SK-N-SH (cell line): Measurements from ENCODE around the gene RHCE. TPM values are rescaled to one million over a fixed set of nuclear protein-coding genes. Genes with fewer than 3 reads are reported as not detected.
"Not testable (repeated sequence)": the region's sequence is repeated elsewhere in the genome, so short reads cannot be mapped to it uniquely, and the experiment has no call there.

Source experiments
- CTCF ChIA-PET: fragments of 300-600, 350-600 bp; formaldehyde crosslinking; extraction: SDS; loops from one replicate; lab custom pipeline; 2021; lab: Yijun Ruan, JAX
- POLR2A ChIA-PET: fragments of 350-600 bp; sonication (Branson Sonifier 250); formaldehyde crosslinking; extraction: SDS; loops from one replicate; lab custom pipeline; 2020; ENCODE audit warnings: antibody characterized with exemption, inconsistent platforms; lab: Yijun Ruan, JAX
- DNase-seq: peaks from one replicate; pipeline ENCODE4 v3.0.0; 2012
- H2AFZ ChIP-seq: fragments of 200-600 bp; sonication (generic); 2 replicates; pipeline ENCODE4 v1.8.1; 2016; ENCODE audit warnings: antibody characterized with exemption, mild to moderate bottlenecking, low read depth
- H3F3A ChIP-seq: fragments of 200-600 bp; sonication (generic); replicated peaks from 2 replicates; pipeline ENCODE3; 2016; ENCODE audit warnings: antibody characterized with exemption, mild to moderate bottlenecking; ENCODE audit not compliant: insufficient read depth
- H3K27ac ChIP-seq, 2 experiments: fragments of 200-500 bp in 1 of 2; fragments of 200-600 bp in 1 of 2; sonication (Bioruptor generic) in 1 of 2; sonication (generic), shearing (Covaris generic) in 1 of 2; 2 replicates each; pipeline versions ENCODE4 v1.5.1 to v1.6.1; 2014 to 2016; ENCODE audit warnings: low read depth in 2 of 2, inconsistent platforms in 1 of 2, low read length in 1 of 2, mild to moderate bottlenecking in 1 of 2, mixed read lengths in 1 of 2
- H3K27me3 ChIP-seq: fragments of 200-600 bp; sonication (generic), shearing (Covaris generic); 2 replicates; pipeline ENCODE4 v1.6.1; 2016; ENCODE audit warnings: mixed run types; ENCODE audit not compliant: insufficient read depth
- H3K36me3 ChIP-seq, 2 experiments: fragments of 200-500 bp in 1 of 2; fragments of 200-600 bp in 1 of 2; sonication (Bioruptor generic) in 1 of 2; sonication (generic) in 1 of 2; replicated peaks in 1 of 2; 2 replicates each; pipeline versions ENCODE3 to v1.5.1; 2014 to 2016; ENCODE audit warnings: low read length in 1 of 2, mild to moderate bottlenecking in 1 of 2; ENCODE audit not compliant: insufficient read depth in 2 of 2, control insufficient read depth in 1 of 2
- H3K4me1 ChIP-seq, 2 experiments: fragments of 200-500 bp in 1 of 2; fragments of 200-600 bp in 1 of 2; sonication (Bioruptor generic) in 1 of 2; sonication (generic), shearing (Covaris generic) in 1 of 2; 2 replicates each; pipeline versions ENCODE4 v1.5.1 to v1.6.1; 2014 to 2016; ENCODE audit warnings: low read depth in 1 of 2, low read length in 1 of 2, mixed run types in 1 of 2; ENCODE audit not compliant: insufficient read depth in 2 of 2, control insufficient read depth in 1 of 2
- H3K4me2 ChIP-seq: fragments of 200-600 bp; sonication (generic), shearing (Covaris generic); 2 replicates; pipeline ENCODE4 v1.6.1; 2017; ENCODE audit warnings: mixed run types
- H3K4me3 ChIP-seq, 2 experiments: fragments of 200-500 bp in 1 of 2; fragments of 200-600 bp in 1 of 2; sonication (Bioruptor generic) in 1 of 2; sonication (generic), shearing (Covaris generic) in 1 of 2; 2 replicates each; pipeline versions ENCODE4 v1.5.1 to v1.8.1; 2014 to 2016; ENCODE audit warnings: low read depth in 2 of 2, inconsistent platforms in 1 of 2, low read length in 1 of 2, mild to moderate bottlenecking in 1 of 2, mixed read lengths in 1 of 2, moderate library complexity in 1 of 2
- H3K79me2 ChIP-seq: fragments of 200-600 bp; sonication (generic); 2 replicates; pipeline ENCODE4 v1.8.1; 2017; ENCODE audit warnings: mild to moderate bottlenecking; ENCODE audit not compliant: insufficient read depth
- H3K9ac ChIP-seq: fragments of 200-600 bp; sonication (generic); 2 replicates; pipeline ENCODE4 v1.6.1; 2017; ENCODE audit warnings: mixed run types
- H3K9me2 ChIP-seq: fragments of 200-600 bp; sonication (generic); 2 replicates; pipeline ENCODE4 v1.6.1; 2017; ENCODE audit warnings: mixed run types
- H3K9me3 ChIP-seq: fragments of 200-600 bp; sonication (generic); 2 replicates; pipeline ENCODE4 v1.6.1; 2017; ENCODE audit warnings: mixed run types, mild to moderate bottlenecking, moderate library complexity
- H4K20me1 ChIP-seq: fragments of 200-600 bp; sonication (generic); 2 replicates; pipeline ENCODE4 v1.6.1; 2017; ENCODE audit warnings: mild to moderate bottlenecking, mixed run types; ENCODE audit not compliant: insufficient read depth
- WGBS: methylation state at CpG from one replicate; pipeline ENCODE4 v1.1.6; 2017; ENCODE audit warnings: low lambda C conversion rate; 5-methylcytosine and 5-hydroxymethylcytosine counted together
- polyA plus RNA-seq, 3 experiments: library from polyadenylated mRNA; depleted of rRNA; stranded (reverse); fragments of >200 nt; gene quantifications; 2 replicates each; pipeline ENCODE4 v1.2.3, GENCODE V29; 2012

RHCE gene
- polyA plus RNA-seq, 1 of the 3 experiments (the other 2 are of a cell fraction): 0.54 TPM

GRCh38 chr1:25417280-25417679, 3.3 kb downstream of the RHCE start:
- H2AFZ ChIP-seq, H3K4me1 ChIP-seq, H3K9me3 ChIP-seq, H3K9ac ChIP-seq, H3K4me3 ChIP-seq, DNase-seq, H3K27me3 ChIP-seq, H3K9me2 ChIP-seq, H3K79me2 ChIP-seq, H3F3A ChIP-seq, H4K20me1 ChIP-seq, H3K4me2 ChIP-seq, CTCF ChIA-PET, POLR2A ChIA-PET, H3K27ac ChIP-seq, H3K36me3 ChIP-seq: not testable (repeated sequence)
- WGBS: 77% methylated on average over 4 of the region's 4 CpGs

- H3K9me3 ChIP-seq, POLR2A ChIA-PET: not testable (repeated sequence)
- WGBS: 60% methylated on average over 1 of the region's 1 CpG
Measured at GRCh38 chr1:25414578-25414977, 6.0 kb downstream of the RHCE start.

DNA sequence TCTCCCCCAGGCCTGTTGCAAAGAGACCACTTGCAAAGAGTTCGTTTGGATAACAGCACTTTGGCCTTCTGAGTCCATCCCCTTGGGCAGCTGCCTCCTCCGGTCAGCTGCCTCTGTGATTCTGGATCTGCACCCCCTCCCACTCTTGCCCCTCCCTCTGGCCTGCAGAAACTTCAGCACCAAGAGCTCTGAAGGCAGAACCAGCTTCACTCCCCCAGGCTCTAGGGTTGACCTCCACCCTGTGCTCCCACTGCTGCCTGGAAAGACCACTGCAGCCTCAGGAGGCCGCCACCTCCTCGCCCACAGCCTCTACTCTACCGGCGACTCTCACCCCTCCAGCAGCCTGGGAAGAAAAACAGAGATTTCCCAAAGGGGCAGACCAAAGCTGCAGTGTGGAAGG, 6.5 kb downstream of the RHCE start:
- DNase-seq, H3K27me3 ChIP-seq, H3K36me3 ChIP-seq, H3K9ac ChIP-seq, H3K27ac ChIP-seq, H3F3A ChIP-seq, CTCF ChIA-PET, H3K9me3 ChIP-seq, H2AFZ ChIP-seq, H3K79me2 ChIP-seq, H3K4me2 ChIP-seq, H3K4me1 ChIP-seq, H3K4me3 ChIP-seq, POLR2A ChIA-PET, H3K9me2 ChIP-seq, H4K20me1 ChIP-seq: not testable (repeated sequence)
- 100% methylated on average over 1 of the region's 6 CpGs for WGBS

More at GRCh38 chr1:25414578-25414977, 6.0 kb downstream of the RHCE start:
- H3K4me2 ChIP-seq, H3K9ac ChIP-seq, H3K27me3 ChIP-seq, H3K9me2 ChIP-seq, H3K27ac ChIP-seq, H3K4me1 ChIP-seq, CTCF ChIA-PET, H3F3A ChIP-seq, H2AFZ ChIP-seq, H3K79me2 ChIP-seq, H3K4me3 ChIP-seq, H3K36me3 ChIP-seq, DNase-seq, H4K20me1 ChIP-seq: not testable (repeated sequence)

DNA sequence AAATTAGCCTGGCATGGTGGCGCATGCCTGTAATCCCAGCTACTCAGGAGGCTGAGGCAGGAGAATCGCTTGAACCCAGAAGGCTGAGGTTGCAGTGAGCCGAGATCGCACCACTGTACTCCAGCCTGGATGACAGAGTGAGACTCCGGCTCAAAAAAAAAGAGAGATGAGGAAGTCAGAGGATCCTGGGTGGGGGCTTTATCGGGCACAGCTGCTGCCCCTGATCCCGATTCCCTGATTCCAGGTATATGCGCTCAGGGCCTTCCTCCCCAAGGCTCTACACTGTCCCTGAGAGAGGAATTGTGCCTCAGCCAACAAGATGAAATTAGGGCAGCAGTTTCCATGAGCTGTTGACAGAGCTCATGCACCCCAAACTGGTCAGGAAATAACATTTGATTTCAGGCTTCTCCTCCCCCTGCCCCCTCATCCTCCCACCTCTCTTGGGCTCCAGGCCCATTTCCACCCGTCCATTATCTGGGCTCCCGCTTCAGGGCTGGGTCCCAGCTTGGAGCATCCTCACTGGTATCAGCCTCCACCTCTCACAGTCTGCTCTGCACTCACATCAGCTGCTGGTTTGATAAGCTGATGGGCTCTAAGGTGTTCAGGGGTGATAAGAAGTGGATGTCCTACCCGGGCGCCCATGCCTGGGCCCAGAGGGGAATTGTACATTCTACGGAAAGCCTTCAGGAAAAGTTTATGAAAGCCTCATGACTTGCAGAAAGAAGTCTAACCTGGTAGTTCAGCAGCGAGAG, 7.6 kb downstream of the RHCE start:
- H3K4me3 ChIP-seq, H3K36me3 ChIP-seq, H4K20me1 ChIP-seq, H3K4me2 ChIP-seq, H2AFZ ChIP-seq, POLR2A ChIA-PET, CTCF ChIA-PET, H3K9me3 ChIP-seq, H3F3A ChIP-seq, H3K9me2 ChIP-seq, DNase-seq, H3K79me2 ChIP-seq, H3K27me3 ChIP-seq, H3K4me1 ChIP-seq, H3K9ac ChIP-seq, H3K27ac ChIP-seq: not testable (repeated sequence)
- 91% methylated on average over 8 of the region's 14 CpGs for WGBS

GRCh38 chr1:25409641-25410427, 10.8 kb downstream of the RHCE start:
- WGBS: 74% methylated on average over 10 of the region's 10 CpGs
- H4K20me1 ChIP-seq, H3K4me1 ChIP-seq, H3K9me2 ChIP-seq, H2AFZ ChIP-seq, DNase-seq, H3K27ac ChIP-seq, H3K4me2 ChIP-seq, POLR2A ChIA-PET, H3K9me3 ChIP-seq, H3K4me3 ChIP-seq, H3K36me3 ChIP-seq, H3K9ac ChIP-seq, H3F3A ChIP-seq, CTCF ChIA-PET, H3K27me3 ChIP-seq, H3K79me2 ChIP-seq: not testable (repeated sequence)

DNA sequence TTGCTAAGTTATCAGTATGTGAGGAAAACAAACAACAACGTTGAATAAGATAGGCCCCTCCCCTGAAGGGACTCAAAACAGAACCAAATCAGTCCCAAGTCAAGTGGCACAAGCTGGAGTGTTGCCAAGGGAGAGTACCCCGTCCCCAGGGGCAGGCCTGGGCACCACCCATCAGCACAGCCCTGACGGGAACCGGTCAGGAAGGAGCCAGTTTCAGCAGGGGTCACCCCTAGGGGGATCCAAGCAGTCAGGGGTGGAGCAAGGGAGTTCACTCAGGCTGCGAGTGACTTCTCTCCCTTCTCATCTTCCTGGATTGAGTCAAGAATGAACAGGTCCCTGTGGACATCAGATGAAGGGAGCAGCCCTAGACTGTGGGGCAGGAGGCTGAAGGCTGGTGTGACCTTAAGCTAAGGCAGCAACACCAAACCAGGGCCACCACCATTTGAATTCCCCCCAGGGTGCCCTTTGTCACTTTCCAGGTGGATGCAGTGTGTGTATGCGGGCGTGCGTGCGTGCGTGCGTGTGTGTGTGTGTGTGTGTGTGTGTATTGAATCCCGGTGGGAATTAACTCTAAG, 14.8 kb downstream of the RHCE start:
- H3K4me2 ChIP-seq, H3K36me3 ChIP-seq, H4K20me1 ChIP-seq, H3K4me3 ChIP-seq, H3K9me2 ChIP-seq, POLR2A ChIA-PET, H3K9ac ChIP-seq, H3K27ac ChIP-seq, H3F3A ChIP-seq, DNase-seq, H3K27me3 ChIP-seq, H3K79me2 ChIP-seq, H3K9me3 ChIP-seq, H3K4me1 ChIP-seq, H2AFZ ChIP-seq: not testable (repeated sequence)
- CTCF ChIA-PET: interaction anchor here (0.9 kb wide), 1 partner anchor 119 kb away, joined by 3 read pairs; no protein-coding TSS in a partner anchor
- WGBS: 22% methylated on average over 1 of the region's 12 CpGs
